H9 (cell line): ENCODE results near the gene PAXX. TPM values are rescaled to one million over a fixed set of nuclear protein-coding genes. Genes with fewer than 3 reads are reported as not detected.

ENCODE experiments used
- DNase-seq: peaks from one replicate; pipeline ENCODE4 v3.0.0-alpha.2; 2017
- H2AFZ ChIP-seq: one replicate; pipeline ENCODE4 v1.6.1; 2013; ENCODE audit warnings: mild to moderate bottlenecking, low read length, control low read depth, moderate library complexity
- H2AK5ac ChIP-seq: 2 replicates; pipeline ENCODE4 v1.6.1; 2013; ENCODE audit warnings: low read length, control low read depth, mixed read lengths; ENCODE audit not compliant: insufficient read length
- H2BK120ac ChIP-seq: one replicate; pipeline ENCODE4 v1.6.1; 2013; ENCODE audit warnings: low read depth, mild to moderate bottlenecking, low read length, control low read depth, inconsistent platforms; ENCODE audit not compliant: poor library complexity, severe bottlenecking
- H2BK12ac ChIP-seq: 2 replicates; pipeline ENCODE4 v1.6.1; 2013; ENCODE audit warnings: low read length, control low read depth, mixed read lengths, low read depth; ENCODE audit not compliant: insufficient read length
- H2BK15ac ChIP-seq: 2 replicates; pipeline ENCODE4 v1.6.1; 2013; ENCODE audit warnings: low read depth, low read length, control low read depth
- H2BK20ac ChIP-seq: one replicate; pipeline ENCODE4 v1.6.1; 2013; ENCODE audit warnings: low read depth, mild to moderate bottlenecking, low read length, control low read depth, inconsistent platforms; ENCODE audit not compliant: poor library complexity, severe bottlenecking
- H2BK5ac ChIP-seq: 2 replicates; pipeline ENCODE4 v1.6.1; 2013; ENCODE audit warnings: low read length, control low read depth, mixed read lengths; ENCODE audit not compliant: insufficient read length
- H3K14ac ChIP-seq: 2 replicates; pipeline ENCODE4 v1.6.1; 2013; ENCODE audit warnings: low read length, control low read depth; ENCODE audit not compliant: insufficient read depth
- H3K18ac ChIP-seq: 2 replicates; pipeline ENCODE4 v1.6.1; 2013; ENCODE audit warnings: low read depth, mild to moderate bottlenecking, mixed read lengths, low read length, control low read depth; ENCODE audit not compliant: insufficient read length
- H3K23ac ChIP-seq: 2 replicates; pipeline ENCODE4 v1.6.1; 2013; ENCODE audit warnings: low read length, control low read depth, mixed read lengths, low read depth; ENCODE audit not compliant: insufficient read length
- H3K23me2 ChIP-seq: 2 replicates; pipeline ENCODE4 v1.6.1; 2013; ENCODE audit warnings: low read depth, mild to moderate bottlenecking, mixed read lengths, low read length, control low read depth; ENCODE audit not compliant: insufficient read length, poor library complexity, severe bottlenecking
- H3K27ac ChIP-seq: 2 replicates; pipeline ENCODE4 v1.5.1; 2013; ENCODE audit warnings: low read length, control low read depth, mixed read lengths, low read depth; ENCODE audit not compliant: insufficient read length
- H3K27me3 ChIP-seq: 2 replicates; pipeline ENCODE4 v1.6.1; 2013; ENCODE audit warnings: low read length, control low read depth, inconsistent platforms; ENCODE audit not compliant: insufficient read depth
- H3K4ac ChIP-seq: 2 replicates; pipeline ENCODE4 v1.6.1; 2013; ENCODE audit warnings: low read depth, mild to moderate bottlenecking, control low read depth, inconsistent platforms, low read length, moderate library complexity
- H3K4me1 ChIP-seq: 2 replicates; pipeline ENCODE4 v1.6.1; 2013; ENCODE audit warnings: low read length, control low read depth, inconsistent platforms; ENCODE audit not compliant: insufficient read depth
- H3K4me2 ChIP-seq: 2 replicates; pipeline ENCODE4 v1.6.1; 2013; ENCODE audit warnings: low read length, control low read depth, mixed read lengths; ENCODE audit not compliant: insufficient read length, insufficient read depth
- H3K56ac ChIP-seq: 2 replicates; pipeline ENCODE4 v1.6.1; 2013; ENCODE audit warnings: low read depth, mild to moderate bottlenecking, mixed read lengths, low read length, control low read depth; ENCODE audit not compliant: insufficient read length
- H3K79me1 ChIP-seq: 2 replicates; pipeline ENCODE4 v1.6.1; 2013; ENCODE audit warnings: low read depth, mild to moderate bottlenecking, moderate library complexity, low read length, control low read depth, inconsistent platforms; ENCODE audit not compliant: insufficient read depth, poor library complexity, severe bottlenecking
- H3K79me2 ChIP-seq: 2 replicates; pipeline ENCODE4 v1.6.1; 2013; ENCODE audit warnings: low read length, control low read depth, inconsistent platforms; ENCODE audit not compliant: insufficient read depth
- H3K9ac ChIP-seq: 2 replicates; pipeline ENCODE4 v1.6.1; 2013; ENCODE audit warnings: low read length, control low read depth, mixed read lengths; ENCODE audit not compliant: insufficient read length; ENCODE audit errors: extremely low read depth
- H3K9me3 ChIP-seq: one replicate; pipeline ENCODE4 v1.6.1; 2013; ENCODE audit warnings: low read depth, low read length, inconsistent platforms; ENCODE audit not compliant: control insufficient read depth
- H3T11ph ChIP-seq: one replicate; pipeline ENCODE4 v1.6.1; 2013; ENCODE audit warnings: mild to moderate bottlenecking, low read length, control low read depth, inconsistent platforms
- H4K20me1 ChIP-seq: one replicate; pipeline ENCODE4 v1.6.1; 2013; ENCODE audit not compliant: control insufficient read depth, insufficient read length, insufficient read depth
- H4K5ac ChIP-seq: 2 replicates; pipeline ENCODE4 v1.6.1; 2013; ENCODE audit warnings: low read depth, mild to moderate bottlenecking, mixed read lengths, low read length, control low read depth; ENCODE audit not compliant: insufficient read length
- H4K8ac ChIP-seq: replicated peaks from 2 replicates; pipeline ENCODE4 v1.6.1; 2013; ENCODE audit warnings: low read length, control low read depth, mixed read lengths, low read depth; ENCODE audit not compliant: insufficient read length
- H4K91ac ChIP-seq: 2 replicates; pipeline ENCODE4 v1.6.1; 2013; ENCODE audit warnings: low read depth, mild to moderate bottlenecking, moderate library complexity, mixed read lengths, low read length, control low read depth; ENCODE audit not compliant: insufficient read length
- H3K27ac Mint-ChIP-seq, 3 experiments: 2 replicates in 2 of 3; 3 replicates in 1 of 3; pipeline ENCODE4 v1.8.0; 2020 to 2021; ENCODE audit warnings: mixed read lengths in 3 of 3, mild to moderate bottlenecking in 1 of 3, moderate library complexity in 1 of 3
- H3K27me3 Mint-ChIP-seq: 2 replicates; pipeline ENCODE4 v1.8.0; 2021; ENCODE audit warnings: low read depth, mild to moderate bottlenecking, moderate library complexity, mixed read lengths
- H3K36me3 Mint-ChIP-seq, 3 experiments: 2 replicates in 2 of 3; 3 replicates in 1 of 3; pipeline ENCODE4 v1.8.0; 2020 to 2021; ENCODE audit warnings: low read depth in 3 of 3, mixed read lengths in 3 of 3; ENCODE audit not compliant: insufficient read depth in 1 of 3
- H3K4me1 Mint-ChIP-seq, 2 experiments: 2 replicates each; pipeline ENCODE4 v1.8.0; 2020; ENCODE audit warnings: mixed read lengths in 2 of 2
- H3K4me3 Mint-ChIP-seq, 2 experiments: 2 replicates in 1 of 2; 3 replicates in 1 of 2; pipeline ENCODE4 v1.8.0; 2020 to 2021; ENCODE audit warnings: mild to moderate bottlenecking in 2 of 2, mixed read lengths in 2 of 2, moderate library complexity in 1 of 2
- H3K9me3 Mint-ChIP-seq, 2 experiments: 2 replicates in 1 of 2; 3 replicates in 1 of 2; pipeline ENCODE4 v1.8.0; 2020; ENCODE audit warnings: mild to moderate bottlenecking in 2 of 2, mixed read lengths in 2 of 2, moderate library complexity in 1 of 2
- CTCF ChIP-seq: fragments of 200-600 bp; sonication (generic); conservative IDR thresholded peaks from 3 replicates; pipeline ENCODE4 v1.8.0; 2021; ENCODE audit warnings: antibody characterized with exemption, mild to moderate bottlenecking
- WGBS: extraction: QIAGEN DNeasy Blood & Tissue Kit; methylation state at CpG from one replicate; pipeline ENCODE4 v1.1.7; 2013; ENCODE audit warnings: missing lambda C conversion rate, low lambda C conversion rate, mixed read lengths; ENCODE audit not compliant: insufficient read length; ENCODE audit errors: extremely low coverage; 5-methylcytosine and 5-hydroxymethylcytosine counted together
- total RNA-seq: library from RNA; stranded (reverse); gene quantifications from 2 replicates; pipeline ENCODE4 v1.2.1, GENCODE V29; 2021

Gene PAXX
- total RNA-seq, 1 experiment from 2014 or later = 51.2 TPM

- Histone ChIP-seq H3K14ac (no peak overlapping the region), H3K27ac (no peak overlapping the region), H2BK120ac (no peak overlapping the region), H3K4me1 (no peaks in the 10 kb centered on the region), H3K79me1 (no peaks in the 10 kb centered on the region), H3K4me2 (no peak overlapping the region), H2BK20ac (no peak overlapping the region), H3K18ac (no peak overlapping the region), H2AK5ac (no peak overlapping the region), H3T11ph (no peak overlapping the region), H3K79me2 (no peaks in the 10 kb centered on the region), H4K5ac (no peak overlapping the region), H3K9me3 (no peaks in the 10 kb centered on the region), H4K20me1 (no peaks in the 10 kb centered on the region), H3K4ac (no peak overlapping the region), H3K9ac (no peak overlapping the region), H2BK12ac (no peak overlapping the region), H3K23ac (no peak overlapping the region), H2BK15ac (no peak overlapping the region), H4K91ac (no peak overlapping the region), H4K8ac (no peak overlapping the region), H3K56ac (no peak overlapping the region), H2BK5ac (no peak overlapping the region), H3K23me2 (no peaks in the 10 kb centered on the region), H3K27me3 (no peaks in the 10 kb centered on the region), H2AFZ (no peak overlapping the region)
- WGBS = no CpG with 5 or more reads among the region's 45 CpGs
- no peak for TF ChIP-seq CTCF
- Mint-ChIP-seq H3K9me3 (no peaks in the 10 kb centered on the region), H3K4me3 (no peak overlapping the region), H3K27ac (no peak overlapping the region), H3K27me3 (no peaks in the 10 kb centered on the region), H3K4me1 (peaks cover 2 to 5% of the 10 kb centered on the region in 2 experiments; a peak in 3 of 4 replicates), H3K36me3 (peaks cover 4 to 13% (median 6%) of the 10 kb centered on the region in 3 experiments; a peak in 4 of 7 replicates)
- peak; percentile 61 for DNase-seq
These were observed 25.7 kb downstream of the PAXX start for GRCh38 chr9:137017791-137018497.
